Raji (cell line): ENCODE data around the gene ARHGAP31.

Experiments
- POLR2A ChIP-seq: IDR thresholded peaks from 2 replicates; pipeline ENCODE4 v1.6.1; 2011; ENCODE audit warnings: low read depth, low read length, control low read depth; ENCODE audit not compliant: insufficient read depth

Gene ARHGAP31

GRCh38 chr3:119290613-119291012 lies 3.6 kb upstream of the ARHGAP31 start:
- TF ChIP-seq POLR2A, result no peak

- no peak for TF ChIP-seq POLR2A
These were observed 3.0 kb upstream of the ARHGAP31 start for GRCh38 chr3:119291062-119291700.

GRCh38 chr3:119292666-119293065 lies 1.5 kb upstream of the ARHGAP31 start:
- no peak for TF ChIP-seq POLR2A

- TF ChIP-seq POLR2A, result no peak
These were observed 895 bp upstream of the ARHGAP31 start for GRCh38 chr3:119293105-119293870.

GRCh38 chr3:119294696-119295671 lies 801 bp downstream of the ARHGAP31 start:
- TF ChIP-seq POLR2A, result no peak

- TF ChIP-seq POLR2A, result no peak
These were observed 1.9 kb downstream of the ARHGAP31 start for GRCh38 chr3:119295816-119296726.

- TF ChIP-seq POLR2A, result no peak
These were observed 2.5 kb downstream of the ARHGAP31 start for GRCh38 chr3:119296727-119297122.

GRCh38 chr3:119297169-119297568 lies 3.0 kb downstream of the ARHGAP31 start:
- TF ChIP-seq POLR2A, result no peak

GRCh38 chr3:119298565-119298941 lies 4.4 kb downstream of the ARHGAP31 start:
- TF ChIP-seq POLR2A, result no peak

GRCh38 chr3:119300991-119301391 lies 6.8 kb downstream of the ARHGAP31 start:
- no peak for TF ChIP-seq POLR2A

- TF ChIP-seq POLR2A, result no peak
These were observed 7.5 kb downstream of the ARHGAP31 start for GRCh38 chr3:119301662-119302061.

GRCh38 chr3:119302697-119303551 lies 8.7 kb downstream of the ARHGAP31 start:
- no peak for TF ChIP-seq POLR2A

GRCh38 chr3:119304201-119304713 lies 10.1 kb downstream of the ARHGAP31 start:
- no peak for TF ChIP-seq POLR2A
